Central memory CD8-positive, alpha-beta T cell (primary cell): ENCODE measurements around the gene SHROOM1.
"Not testable (repeated sequence)": the region's sequence is repeated elsewhere in the genome, so short reads cannot be mapped to it uniquely, and the experiment has no call there.

Experiments used
- ATAC-seq: fragments of 150-1000 bp; cut with Tn5 transposase; replicated peaks from 2 replicates; pipeline ENCODE4 v1.10.0; 2022; ENCODE audit warnings: mild to moderate bottlenecking, moderate FRiP score, moderate number of reproducible peaks; ENCODE audit not compliant: poor library complexity, severe bottlenecking; ENCODE audit errors: extremely low read depth
- DNase-seq, 2 donors: peaks; one replicate each; pipeline ENCODE4 v3.0.0; 2021; ENCODE audit warnings: low spot score in 2 of 2
- H3K27ac Mint-ChIP-seq: one replicate; pipeline ENCODE4 v1.8.0; 2022; ENCODE audit warnings: low read depth, mild to moderate bottlenecking, moderate library complexity, mixed read lengths
- H3K27me3 Mint-ChIP-seq: one replicate; pipeline ENCODE4 v1.8.0; 2022; ENCODE audit warnings: mixed read lengths
- H3K36me3 Mint-ChIP-seq: one replicate; pipeline ENCODE4 v1.8.0; 2022; ENCODE audit warnings: mild to moderate bottlenecking, moderate library complexity, mixed read lengths; ENCODE audit not compliant: insufficient read depth
- H3K4me1 Mint-ChIP-seq: one replicate; pipeline ENCODE4 v1.8.0; 2022; ENCODE audit warnings: mixed read lengths
- H3K4me3 Mint-ChIP-seq: one replicate; pipeline ENCODE4 v1.8.0; 2022; ENCODE audit warnings: mild to moderate bottlenecking, moderate library complexity, mixed read lengths
- H3K9me3 Mint-ChIP-seq: one replicate; pipeline ENCODE4 v1.8.0; 2022; ENCODE audit warnings: mixed read lengths

SHROOM1 gene

GRCh38 chr5:132807163-132807838 lies 23.1 kb downstream of the SHROOM1 start:
- Mint-ChIP-seq H3K4me3 (no peak overlapping the region), H3K36me3 (peaks cover 2% of the 10 kb centered on the region), H3K9me3 (no peaks in the 10 kb centered on the region), H3K27ac (no peak overlapping the region), H3K27me3 (peaks cover 69% of the 10 kb centered on the region), H3K4me1 (no peaks in the 10 kb centered on the region)
- ATAC-seq (no peak), DNase-seq (no peak)

- H3K36me3 Mint-ChIP-seq, H3K27ac Mint-ChIP-seq, DNase-seq, H3K9me3 Mint-ChIP-seq, ATAC-seq, H3K4me1 Mint-ChIP-seq, H3K4me3 Mint-ChIP-seq: not testable (repeated sequence)
- H3K27me3 Mint-ChIP-seq = peaks cover 66% of the 10 kb centered on the region
Measured at GRCh38 chr5:132806804-132807162, 23.7 kb downstream of the SHROOM1 start.

GRCh38 chr5:132805872-132806271 lies 24.6 kb downstream of the SHROOM1 start:
- DNase-seq, H3K27ac Mint-ChIP-seq, H3K4me1 Mint-ChIP-seq, H3K9me3 Mint-ChIP-seq, H3K4me3 Mint-ChIP-seq, ATAC-seq, H3K36me3 Mint-ChIP-seq: not testable (repeated sequence)
- H3K27me3 Mint-ChIP-seq = peaks cover 62% of the 10 kb centered on the region

- not testable (repeated sequence) for H3K4me1 Mint-ChIP-seq, H3K4me3 Mint-ChIP-seq, H3K9me3 Mint-ChIP-seq, H3K27ac Mint-ChIP-seq, ATAC-seq, H3K36me3 Mint-ChIP-seq, DNase-seq
- H3K27me3 Mint-ChIP-seq = peaks cover 45% of the 10 kb centered on the region
Measured at GRCh38 chr5:132804219-132804618, 26.2 kb downstream of the SHROOM1 start.

GRCh38 chr5:132802685-132803066 lies 27.8 kb downstream of the SHROOM1 start:
- peaks cover 38% of the 10 kb centered on the region for H3K27me3 Mint-ChIP-seq
- H3K27ac Mint-ChIP-seq, H3K4me1 Mint-ChIP-seq, H3K36me3 Mint-ChIP-seq, H3K9me3 Mint-ChIP-seq, DNase-seq, ATAC-seq, H3K4me3 Mint-ChIP-seq: not testable (repeated sequence)

- no peak for DNase-seq
- ATAC-seq = no peak
- Mint-ChIP-seq H3K9me3 (no peaks in the 10 kb centered on the region), H3K36me3 (peaks cover 2% of the 10 kb centered on the region), H3K27me3 (peaks cover 33% of the 10 kb centered on the region), H3K4me1 (no peaks in the 10 kb centered on the region), H3K27ac (no peak overlapping the region), H3K4me3 (no peak overlapping the region)
Measured at GRCh38 chr5:132802044-132802684, 28.3 kb downstream of the SHROOM1 start.

- no peaks in the 10 kb centered on the region for H3K4me1 Mint-ChIP-seq
- H3K27me3 Mint-ChIP-seq = peaks cover 40% of the 10 kb centered on the region
- H3K27ac Mint-ChIP-seq = no peak overlapping the region
- ATAC-seq (no peak), DNase-seq (no peak)
- peaks cover 2% of the 10 kb centered on the region for H3K36me3 Mint-ChIP-seq
- H3K4me3 Mint-ChIP-seq = no peak overlapping the region
- H3K9me3 Mint-ChIP-seq = no peaks in the 10 kb centered on the region
Measured at GRCh38 chr5:132800545-132800944, 29.9 kb downstream of the SHROOM1 start.

GRCh38 chr5:132799392-132799791 lies 31.1 kb downstream of the SHROOM1 start:
- Mint-ChIP-seq H3K27me3 (peaks cover 34% of the 10 kb centered on the region), H3K4me3 (no peak overlapping the region), H3K36me3 (no peaks in the 10 kb centered on the region), H3K27ac (no peak overlapping the region), H3K9me3 (no peaks in the 10 kb centered on the region), H3K4me1 (no peaks in the 10 kb centered on the region)
- no peak for ATAC-seq
- DNase-seq = no peak

- Mint-ChIP-seq H3K9me3 (no peaks in the 10 kb centered on the region), H3K27ac (no peak overlapping the region), H3K36me3 (no peaks in the 10 kb centered on the region)
Measured at GRCh38 chr5:132797651-132798050, 32.8 kb downstream of the SHROOM1 start.

GRCh38 chr5:132791026-132791425 lies 39.4 kb downstream of the SHROOM1 start:
- peaks cover 17% of the 10 kb centered on the region for H3K27me3 Mint-ChIP-seq
- no peaks in the 10 kb centered on the region for H3K9me3 Mint-ChIP-seq
- DNase-seq (no peak), ATAC-seq (no peak)
- no peak overlapping the region for H3K27ac Mint-ChIP-seq
- no peak overlapping the region for H3K4me3 Mint-ChIP-seq
- no peaks in the 10 kb centered on the region for H3K4me1 Mint-ChIP-seq
- no peaks in the 10 kb centered on the region for H3K36me3 Mint-ChIP-seq

More at GRCh38 chr5:132797651-132798050, 32.8 kb downstream of the SHROOM1 start:
- Mint-ChIP-seq H3K4me3 (no peak overlapping the region), H3K27me3 (peaks cover 23% of the 10 kb centered on the region), H3K4me1 (no peaks in the 10 kb centered on the region)
- ATAC-seq = no peak
- DNase-seq = no peak

GRCh38 chr5:132790201-132790865 lies 40.1 kb downstream of the SHROOM1 start:
- Mint-ChIP-seq H3K36me3 (no peaks in the 10 kb centered on the region), H3K27me3 (peaks cover 19% of the 10 kb centered on the region), H3K9me3 (no peaks in the 10 kb centered on the region), H3K27ac (peak overlapping the region; percentile 9), H3K4me1 (no peaks in the 10 kb centered on the region), H3K4me3 (no peak overlapping the region)
- ATAC-seq = no peak
- DNase-seq = no peak

GRCh38 chr5:132788990-132789886 lies 41.2 kb downstream of the SHROOM1 start:
- Mint-ChIP-seq H3K4me3 (no peak overlapping the region), H3K27ac (no peak overlapping the region), H3K36me3 (no peaks in the 10 kb centered on the region), H3K27me3 (peaks cover 26% of the 10 kb centered on the region), H3K9me3 (no peaks in the 10 kb centered on the region), H3K4me1 (no peaks in the 10 kb centered on the region)
- ATAC-seq (no peak), DNase-seq (no peak)
